ENCODE results near the gene OSBPL1A. TPM values are rescaled to one million over a fixed set of nuclear protein-coding genes. Genes with fewer than 3 reads are reported as not detected.
"Not testable (repeated sequence)": the region's sequence is repeated elsewhere in the genome, so short reads cannot be mapped to it uniquely, and the experiment has no call there.

OSBPL1A gene
- total RNA-seq, 2 donors from 2014 or later, result 57.0 to 86.7 TPM

- no peak overlapping the region for H3K27ac ChIP-seq
- H3K36me3 ChIP-seq, result peaks cover 50% of the 10 kb centered on the region
These were observed 227.3 kb downstream of the OSBPL1A start for GRCh38 chr18:24170360-24170759.

GRCh38 chr18:24168496-24168895 lies 229.1 kb downstream of the OSBPL1A start:
- H3K9me3 ChIP-seq, result no peaks in the 10 kb centered on the region
- H3K27me3 ChIP-seq, result no peaks in the 10 kb centered on the region
- no peaks in the 10 kb centered on the region for H3K4me1 ChIP-seq
- H3K4me3 ChIP-seq, result no peak overlapping the region
- H3K27ac ChIP-seq, result no peak overlapping the region
- DNase-seq (ENCODE audit: low spot score), result no peak
- TF ChIP-seq CTCF (IDR thresholded peaks at IDR 0.05), result no peak
- peaks cover 57% of the 10 kb centered on the region for H3K36me3 ChIP-seq

More at GRCh38 chr18:24170360-24170759, 227.3 kb downstream of the OSBPL1A start:
- no peaks in the 10 kb centered on the region for H3K27me3 ChIP-seq
- DNase-seq (ENCODE audit: low spot score), result no peak
- H3K4me3 ChIP-seq, result no peak overlapping the region
- no peaks in the 10 kb centered on the region for H3K9me3 ChIP-seq
- TF ChIP-seq CTCF (IDR thresholded peaks at IDR 0.05), result no peak
- no peaks in the 10 kb centered on the region for H3K4me1 ChIP-seq

GRCh38 chr18:24161304-24161703 lies 236.3 kb downstream of the OSBPL1A start:
- H3K9me3 ChIP-seq, result no peaks in the 10 kb centered on the region
- H3K27ac ChIP-seq, result no peak overlapping the region
- no peaks in the 10 kb centered on the region for H3K4me1 ChIP-seq
- TF ChIP-seq CTCF (IDR thresholded peaks at IDR 0.05), result no peak
- DNase-seq (ENCODE audit: low spot score), result no peak
- no peak overlapping the region for H3K4me3 ChIP-seq
- H3K27me3 ChIP-seq, result no peaks in the 10 kb centered on the region
- peaks cover 82% of the 10 kb centered on the region for H3K36me3 ChIP-seq

- TF ChIP-seq CTCF (IDR thresholded peaks at IDR 0.05), result no peak
- no peak overlapping the region for H3K4me3 ChIP-seq
These were observed 237.5 kb downstream of the OSBPL1A start for GRCh38 chr18:24160086-24160485.

GRCh38 chr18:24157855-24158254 lies 239.8 kb downstream of the OSBPL1A start:
- no peaks in the 10 kb centered on the region for H3K9me3 ChIP-seq
- peaks cover 56% of the 10 kb centered on the region for H3K36me3 ChIP-seq
- TF ChIP-seq CTCF (IDR thresholded peaks at IDR 0.05), result no peak
- H3K27ac ChIP-seq, result no peak overlapping the region
- H3K4me3 ChIP-seq, result no peak overlapping the region
- DNase-seq (ENCODE audit: low spot score), result no peak
- no peaks in the 10 kb centered on the region for H3K27me3 ChIP-seq
- no peaks in the 10 kb centered on the region for H3K4me1 ChIP-seq

More at GRCh38 chr18:24160086-24160485, 237.5 kb downstream of the OSBPL1A start:
- DNase-seq (ENCODE audit: low spot score), result no peak
- H3K9me3 ChIP-seq, result no peaks in the 10 kb centered on the region
- H3K27me3 ChIP-seq, result no peaks in the 10 kb centered on the region
- H3K4me1 ChIP-seq, result no peaks in the 10 kb centered on the region
- peaks cover 76% of the 10 kb centered on the region for H3K36me3 ChIP-seq
- no peak overlapping the region for H3K27ac ChIP-seq

GRCh38 chr18:24153397-24153796 lies 244.2 kb downstream of the OSBPL1A start:
- H3K36me3 ChIP-seq, result peaks cover 22% of the 10 kb centered on the region
- no peak overlapping the region for H3K27ac ChIP-seq
- no peaks in the 10 kb centered on the region for H3K4me1 ChIP-seq
- H3K9me3 ChIP-seq, result no peaks in the 10 kb centered on the region
- no peak for DNase-seq (ENCODE audit: low spot score)
- TF ChIP-seq CTCF (IDR thresholded peaks at IDR 0.05), result no peak
- H3K4me3 ChIP-seq, result no peak overlapping the region
- H3K27me3 ChIP-seq, result no peaks in the 10 kb centered on the region

GRCh38 chr18:24149591-24149990 lies 248.0 kb downstream of the OSBPL1A start:
- not testable (repeated sequence) for H3K36me3 ChIP-seq; DNase-seq (ENCODE audit: low spot score); H3K27ac ChIP-seq; H3K9me3 ChIP-seq; H3K4me1 ChIP-seq; H3K4me3 ChIP-seq; H3K27me3 ChIP-seq

All from right atrium auricular region (tissue), 2 donors.